Measurements from ENCODE around the gene OGDH.

GRCh38 chr7:44671069-44671468, 64.6 kb downstream of the OGDH start:
- no peak for TF ChIP-seq EP300 (IDR thresholded peaks at IDR 0.05)
- TF ChIP-seq CTCF (IDR thresholded peaks at IDR 0.05) = no peak
- TF ChIP-seq POLR2A (IDR thresholded peaks at IDR 0.05) = no peak

All from suprapubic skin (tissue), 3 donors.